GM06990 (cell line): Measurements from ENCODE around the gene MTCH1.
"Not testable (repeated sequence)": the region's sequence is repeated elsewhere in the genome, so short reads cannot be mapped to it uniquely, and the experiment has no call there.

Experiments used
- DNase-seq: peaks from one replicate; pipeline ENCODE4 v3.0.0-alpha.2; 2011; ENCODE audit not compliant: insufficient read length; ENCODE audit errors: extremely low read depth
- H3K27me3 ChIP-seq: replicated peaks from 2 replicates; pipeline ENCODE4 v1.6.0; 2011; ENCODE audit warnings: low read length; ENCODE audit not compliant: control insufficient read depth, insufficient read depth
- H3K36me3 ChIP-seq: 2 replicates; pipeline ENCODE4 v1.5.1; 2011; ENCODE audit warnings: low read length; ENCODE audit not compliant: control insufficient read depth, insufficient read depth
- H3K4me3 ChIP-seq: replicated peaks from 2 replicates; pipeline ENCODE4 v1.5.1; 2011; ENCODE audit warnings: low read depth, mild to moderate bottlenecking, control low read depth, low read length
- TF ChIP-seq, protein P1 (sequence below): IDR thresholded peaks from 2 replicates; pipeline ENCODE4 v1.5.1; 2011; ENCODE audit warnings: low read length, control low read depth, mild to moderate bottlenecking, inconsistent platforms; ENCODE audit not compliant: insufficient read depth, poor library complexity, severe bottlenecking

MTCH1 gene

DNA sequence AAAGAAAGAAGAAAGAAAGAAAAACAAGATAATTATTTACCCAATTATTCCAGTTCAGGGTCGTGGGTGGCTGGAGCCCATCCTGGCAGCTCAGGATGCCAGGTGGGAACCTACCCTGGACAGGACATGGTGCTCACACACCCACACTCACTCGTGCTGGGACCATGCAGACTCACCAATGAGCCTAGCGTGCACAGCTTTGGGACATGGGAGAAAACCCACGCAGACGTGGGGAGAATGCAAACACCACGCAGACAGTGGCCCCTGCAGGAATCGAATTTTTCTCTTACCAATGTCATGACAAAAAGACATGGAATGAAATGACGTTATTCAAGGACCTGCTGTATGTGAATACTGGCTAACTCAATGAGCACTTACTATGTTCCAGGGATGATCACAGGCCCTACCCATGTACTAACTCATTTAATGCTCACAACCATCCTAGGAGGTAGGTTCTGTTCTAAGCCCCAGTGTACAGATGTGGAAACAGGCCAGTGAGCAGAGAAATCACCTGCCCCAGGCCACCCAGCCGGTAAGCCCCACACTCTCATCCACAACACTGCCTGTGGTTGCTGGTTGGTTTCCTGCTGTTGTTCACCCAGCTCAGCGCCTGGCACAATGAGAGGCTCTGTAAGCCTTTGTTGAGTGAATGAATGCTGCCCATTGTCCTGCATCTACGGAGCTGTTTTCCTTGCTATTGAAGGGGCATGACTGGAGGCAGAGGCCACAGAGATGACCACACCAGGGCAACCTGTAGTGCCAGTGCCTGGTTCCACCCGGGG, 38.2 kb downstream of the MTCH1 start:
- no peak overlapping the region for H3K4me3 ChIP-seq
- DNase-seq = no peak
- no peaks in the 10 kb centered on the region for H3K36me3 ChIP-seq
- H3K27me3 ChIP-seq = no peaks in the 10 kb centered on the region; the same call in 1 of the 2 replicates
- TF ChIP-seq, protein P1, sequence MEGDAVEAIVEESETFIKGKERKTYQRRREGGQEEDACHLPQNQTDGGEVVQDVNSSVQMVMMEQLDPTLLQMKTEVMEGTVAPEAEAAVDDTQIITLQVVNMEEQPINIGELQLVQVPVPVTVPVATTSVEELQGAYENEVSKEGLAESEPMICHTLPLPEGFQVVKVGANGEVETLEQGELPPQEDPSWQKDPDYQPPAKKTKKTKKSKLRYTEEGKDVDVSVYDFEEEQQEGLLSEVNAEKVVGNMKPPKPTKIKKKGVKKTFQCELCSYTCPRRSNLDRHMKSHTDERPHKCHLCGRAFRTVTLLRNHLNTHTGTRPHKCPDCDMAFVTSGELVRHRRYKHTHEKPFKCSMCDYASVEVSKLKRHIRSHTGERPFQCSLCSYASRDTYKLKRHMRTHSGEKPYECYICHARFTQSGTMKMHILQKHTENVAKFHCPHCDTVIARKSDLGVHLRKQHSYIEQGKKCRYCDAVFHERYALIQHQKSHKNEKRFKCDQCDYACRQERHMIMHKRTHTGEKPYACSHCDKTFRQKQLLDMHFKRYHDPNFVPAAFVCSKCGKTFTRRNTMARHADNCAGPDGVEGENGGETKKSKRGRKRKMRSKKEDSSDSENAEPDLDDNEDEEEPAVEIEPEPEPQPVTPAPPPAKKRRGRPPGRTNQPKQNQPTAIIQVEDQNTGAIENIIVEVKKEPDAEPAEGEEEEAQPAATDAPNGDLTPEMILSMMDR = no peak

DNA sequence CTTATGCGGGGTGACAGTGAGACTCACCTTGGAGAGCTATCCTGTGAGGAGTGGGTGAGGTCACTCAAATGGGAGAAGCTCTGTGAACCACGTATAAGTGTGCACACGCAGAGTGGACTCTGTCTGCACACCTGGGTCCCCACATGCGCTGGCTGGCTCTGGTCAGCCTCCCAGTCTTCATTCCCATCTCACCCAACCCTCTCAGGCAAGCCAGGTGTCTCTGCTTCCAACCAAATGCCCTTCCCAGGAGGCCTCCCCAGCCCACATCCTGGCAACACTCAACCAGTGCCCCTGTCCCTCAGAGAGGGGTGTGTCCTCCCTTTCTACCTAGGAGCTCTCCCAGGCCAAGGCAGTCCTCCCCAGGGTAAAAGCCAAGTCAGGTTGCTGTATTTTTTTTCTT, 39.5 kb downstream of the MTCH1 start:
- H3K27me3 ChIP-seq = no peaks in the 10 kb centered on the region; the same call in 1 of the 2 replicates
- TF ChIP-seq, protein P1 = no peak
- no peaks in the 10 kb centered on the region for H3K36me3 ChIP-seq
- H3K4me3 ChIP-seq = no peak overlapping the region
- DNase-seq = no peak

- no peaks in the 10 kb centered on the region; the same call in 1 of the 2 replicates for H3K27me3 ChIP-seq
- H3K36me3 ChIP-seq = no peaks in the 10 kb centered on the region
- TF ChIP-seq, protein P1 = no peak
- H3K4me3 ChIP-seq = no peak overlapping the region
- no peak for DNase-seq
Observed at GRCh38 chr6:36945301-36945700, 40.7 kb downstream of the MTCH1 start.

DNA sequence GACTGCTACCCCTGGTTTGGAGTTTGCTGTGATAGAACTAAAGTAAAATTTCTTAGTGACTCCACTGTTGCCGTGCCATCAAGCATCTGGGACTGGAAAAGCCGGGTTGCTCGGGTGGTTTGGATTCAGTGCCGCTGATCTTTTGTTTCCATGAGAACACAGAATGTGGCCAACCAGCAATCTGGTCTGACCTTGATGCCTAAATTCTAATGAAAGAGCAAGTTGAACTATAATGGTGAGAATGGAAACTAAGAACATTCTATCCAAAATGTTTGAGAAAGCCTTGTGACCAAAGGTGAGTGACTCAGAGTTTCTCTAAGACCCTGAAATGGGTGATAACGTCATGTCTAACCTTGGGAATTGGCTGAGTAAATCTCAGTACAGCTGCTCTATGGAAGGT, 41.3 kb downstream of the MTCH1 start:
- no peaks in the 10 kb centered on the region for H3K36me3 ChIP-seq

GRCh38 chr6:36942329-36942728, 43.7 kb downstream of the MTCH1 start:
- not testable (repeated sequence) for H3K27me3 ChIP-seq, DNase-seq, H3K36me3 ChIP-seq, H3K4me3 ChIP-seq

More for the DNA sequence above, 41.3 kb downstream of the MTCH1 start:
- H3K27me3 ChIP-seq = no peaks in the 10 kb centered on the region; the same call in 1 of the 2 replicates
- DNase-seq = no peak
- no peak overlapping the region for H3K4me3 ChIP-seq
- TF ChIP-seq, protein P1 = no peak

GRCh38 chr6:36941561-36941960, 44.4 kb downstream of the MTCH1 start:
- not testable (repeated sequence) for H3K4me3 ChIP-seq, H3K36me3 ChIP-seq, DNase-seq, H3K27me3 ChIP-seq
